GM19351 (cell line): ENCODE measurements around the gene TLR10.

Experiments
- ATAC-seq: cut with Tn5 transposase; IDR thresholded peaks from one replicate; pipeline ENCODE4 v1.9.1; 2021; ENCODE audit warnings: mild to moderate bottlenecking, moderate library complexity; ENCODE audit not compliant: unreplicated experiment

TLR10 gene

DNA sequence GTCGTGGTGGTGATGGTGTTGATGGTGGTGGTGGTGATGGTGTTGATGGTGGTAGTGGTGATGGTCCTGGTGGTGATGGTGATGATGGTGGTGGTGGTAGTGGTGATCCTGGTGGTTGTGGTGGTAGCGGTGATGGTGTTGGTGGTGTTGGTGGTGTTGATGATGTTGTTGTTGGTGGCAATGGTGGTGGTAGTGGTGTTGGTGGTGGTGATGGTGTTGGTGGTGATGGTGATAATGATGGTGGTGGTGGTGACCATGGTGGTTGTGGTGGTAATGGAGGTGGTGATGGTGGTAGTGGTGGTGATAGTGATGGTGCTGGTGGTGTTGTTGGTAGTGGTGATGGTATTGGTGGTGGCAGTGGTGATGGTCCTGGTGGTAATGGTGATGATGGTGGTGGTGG is 49.1 kb downstream of the TLR10 start:
- no peak for ATAC-seq

DNA sequence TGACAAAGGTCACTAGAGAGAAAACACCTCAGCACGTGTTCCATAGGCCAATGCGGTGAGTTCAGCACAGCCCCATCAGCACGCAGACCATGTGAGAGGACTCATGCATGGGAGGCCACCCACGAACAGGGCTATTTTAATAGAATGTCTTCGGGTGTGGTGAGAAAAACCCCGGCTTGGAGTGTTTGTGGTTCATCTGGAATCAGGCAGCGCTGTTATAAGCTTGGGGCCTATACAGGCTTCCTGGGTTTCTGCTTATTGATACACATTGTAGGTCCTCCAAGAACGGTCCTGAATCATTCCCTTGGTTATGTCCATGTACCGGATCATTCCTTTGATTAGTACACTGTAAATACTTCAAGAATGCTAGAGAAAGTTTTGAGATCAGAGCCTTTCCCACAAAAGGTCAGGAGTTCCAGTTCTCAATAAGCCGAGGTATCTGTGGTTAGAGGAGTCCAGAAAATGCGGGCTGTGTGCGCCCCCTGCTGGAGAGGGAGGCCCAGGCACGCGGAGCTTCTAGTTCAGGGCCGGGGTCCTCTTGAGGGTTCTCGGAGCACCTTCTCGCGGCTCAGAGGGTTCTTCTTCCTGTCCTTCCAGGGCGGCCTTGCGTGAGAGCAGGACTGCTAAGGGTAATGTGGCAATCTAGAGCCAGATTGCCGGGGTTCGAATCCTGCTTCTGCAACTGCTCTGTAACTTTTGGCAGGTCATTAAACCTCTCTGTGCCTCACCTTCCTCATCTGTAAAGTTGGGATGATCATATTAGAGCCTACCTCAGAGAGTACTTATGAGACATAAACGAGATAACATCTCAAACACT is 51.8 kb downstream of the TLR10 start:
- ATAC-seq = peak; percentile 92

DNA sequence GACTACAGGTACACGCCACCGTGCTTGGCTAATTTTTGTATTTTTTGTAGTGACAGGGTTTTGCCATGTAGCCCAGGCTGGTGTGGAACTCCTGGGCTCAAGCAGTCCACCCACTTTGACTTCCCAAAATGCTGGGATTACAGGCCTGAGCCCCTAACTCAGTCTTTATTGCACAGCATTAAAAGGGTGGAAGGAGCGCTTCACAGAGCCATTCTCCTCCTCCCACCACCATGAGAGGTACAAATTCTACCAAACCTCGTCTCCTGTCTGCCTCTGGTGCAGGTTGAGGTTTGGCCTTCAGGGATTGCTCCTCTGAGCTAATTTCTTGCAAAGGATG is 52.3 kb downstream of the TLR10 start:
- no peak for ATAC-seq

DNA sequence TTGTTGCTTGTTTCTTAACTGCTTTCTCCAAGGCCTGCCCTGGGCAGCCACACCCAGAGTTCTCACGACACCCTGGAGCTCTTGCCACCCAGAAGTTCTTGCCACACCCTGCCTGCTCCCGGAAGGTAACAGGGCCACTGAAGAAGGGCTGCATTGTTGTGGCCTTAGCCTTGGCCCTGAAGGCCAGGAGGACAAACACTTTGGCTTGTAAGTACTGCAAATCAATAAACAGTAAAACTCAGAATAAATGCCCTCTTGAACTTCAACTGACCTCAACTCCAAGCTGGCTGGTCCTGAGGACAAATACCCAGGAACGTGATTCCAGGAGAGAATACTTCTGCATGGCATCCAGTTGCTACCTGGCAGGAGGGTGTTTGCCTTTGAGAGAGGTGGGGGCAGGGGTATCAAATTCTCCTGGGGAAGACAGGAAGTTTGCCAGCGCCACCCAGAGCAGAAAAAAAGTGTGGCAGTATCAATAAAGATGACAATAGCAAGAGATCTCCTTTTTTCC is 54.1 kb downstream of the TLR10 start:
- ATAC-seq = no peak

DNA sequence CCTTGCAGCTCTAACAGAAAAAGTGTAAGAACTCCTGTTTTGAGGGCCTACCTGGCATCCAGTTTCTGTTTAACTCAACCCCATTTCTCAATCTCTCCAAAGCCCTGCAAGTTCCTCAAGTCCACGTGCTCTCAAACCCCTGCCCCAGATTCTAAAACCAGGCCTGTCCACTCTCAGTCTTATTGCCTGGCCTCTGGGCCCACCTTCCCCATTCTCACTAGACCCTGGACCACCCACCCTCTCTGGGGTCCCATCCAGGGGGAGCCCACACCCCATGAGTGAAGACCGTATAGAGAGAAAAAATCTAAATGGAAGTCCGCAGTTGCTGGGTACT is 58.3 kb downstream of the TLR10 start:
- ATAC-seq = no peak

DNA sequence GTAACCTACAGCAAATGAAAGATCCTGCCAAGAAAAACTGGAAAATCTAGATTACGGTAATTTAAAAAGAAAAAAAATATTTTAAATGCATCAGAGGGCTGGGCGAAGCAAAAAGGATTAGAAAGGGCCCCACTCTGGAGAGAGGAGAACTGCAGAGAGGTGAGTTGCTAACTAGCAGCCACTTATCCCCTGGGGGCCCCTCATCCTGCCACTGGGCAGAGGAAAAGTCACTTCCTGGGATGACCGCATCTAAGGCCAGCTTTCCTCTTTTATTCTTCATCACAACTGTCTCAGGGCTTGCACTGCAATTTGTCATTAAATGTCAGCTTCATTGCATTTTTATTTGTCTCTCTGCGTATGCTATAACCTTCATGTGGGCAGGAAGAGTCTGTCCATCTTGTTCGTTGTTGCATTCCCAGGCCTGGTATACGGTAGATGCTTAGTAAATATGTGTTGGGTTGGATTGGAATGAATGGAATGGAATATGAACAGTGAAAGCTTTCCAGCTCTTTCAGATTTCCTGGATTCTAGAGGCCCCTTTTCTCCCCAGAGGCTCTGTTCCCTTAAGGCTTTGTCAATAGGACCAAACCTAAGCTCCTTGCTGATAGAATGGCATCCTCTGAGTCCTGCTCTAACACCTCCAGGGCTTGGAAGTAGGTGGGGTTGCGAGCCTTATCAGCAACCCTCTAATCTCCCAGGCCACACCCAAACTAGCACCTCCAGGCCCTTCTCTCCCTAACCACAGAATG is 58.9 kb downstream of the TLR10 start:
- no peak for ATAC-seq

DNA sequence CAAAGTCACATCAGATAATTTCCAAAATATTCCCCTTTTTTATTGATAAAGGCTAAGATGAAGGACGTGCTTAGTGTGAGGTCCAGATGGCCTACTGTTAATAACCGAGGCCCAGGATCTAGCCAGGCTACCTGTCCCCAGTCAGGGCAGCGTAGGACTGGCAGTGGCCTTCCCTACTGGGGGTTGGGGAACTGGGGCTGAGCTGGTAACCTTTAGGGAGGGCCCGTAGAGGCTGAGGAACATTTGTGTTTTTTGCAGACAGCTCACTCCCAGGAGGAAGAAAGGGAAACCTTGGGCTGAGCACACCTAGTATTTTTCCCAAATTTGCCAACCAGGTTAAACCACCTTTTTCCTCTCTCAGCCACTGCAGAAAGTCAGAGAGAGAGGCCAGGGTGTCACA is 59.7 kb downstream of the TLR10 start:
- no peak for ATAC-seq
